AG10803 (cell line): ENCODE results near the gene UBE2F.
A peak's percentile ranks its signal among the peaks of the same experiment; 100 is the strongest.

Experiments
- DNase-seq: peaks from one replicate; pipeline ENCODE4 v3.0.0; 2010; ENCODE audit warnings: low read depth
- H3K4me3 ChIP-seq: 2 replicates; pipeline ENCODE4 v1.5.1; 2011; ENCODE audit warnings: mild to moderate bottlenecking, low read length, control low read depth
- CTCF ChIP-seq: conservative IDR thresholded peaks from 2 replicates; pipeline ENCODE4 v1.5.1; 2011; ENCODE audit warnings: mild to moderate bottlenecking, low read length, control low read depth, inconsistent platforms

Gene UBE2F

GRCh38 chr2:237923481-237924163 is 43.2 kb upstream of the UBE2F start:
- DNase-seq: peak; percentile 82
- H3K4me3 ChIP-seq: peak overlapping the region; percentile 37
- peak; percentile 56 for TF ChIP-seq CTCF

GRCh38 chr2:237924164-237924534 is 42.7 kb upstream of the UBE2F start:
- TF ChIP-seq CTCF: no peak
- no peak overlapping the region for H3K4me3 ChIP-seq
- DNase-seq: no peak

- H3K4me3 ChIP-seq: no peak overlapping the region
Measured at GRCh38 chr2:237927135-237927534, 39.7 kb upstream of the UBE2F start.

GRCh38 chr2:237927986-237928385 is 38.8 kb upstream of the UBE2F start:
- no peak overlapping the region for H3K4me3 ChIP-seq

More at GRCh38 chr2:237927135-237927534, 39.7 kb upstream of the UBE2F start:
- DNase-seq: no peak
- TF ChIP-seq CTCF: no peak

GRCh38 chr2:237929979-237930378 is 36.8 kb upstream of the UBE2F start:
- TF ChIP-seq CTCF: no peak
- no peak overlapping the region for H3K4me3 ChIP-seq
- DNase-seq: no peak

More at GRCh38 chr2:237927986-237928385, 38.8 kb upstream of the UBE2F start:
- no peak for TF ChIP-seq CTCF
- DNase-seq: no peak

GRCh38 chr2:237931205-237931721 is 35.6 kb upstream of the UBE2F start:
- DNase-seq: peak; percentile 77
- no peak overlapping the region for H3K4me3 ChIP-seq
- TF ChIP-seq CTCF: no peak

- H3K4me3 ChIP-seq: no peak overlapping the region
- no peak for TF ChIP-seq CTCF
- DNase-seq: peak; percentile 92
Measured at GRCh38 chr2:237932731-237933131, 34.1 kb upstream of the UBE2F start.
